ENCODE results near the gene PROCA1. TPM values are rescaled to one million over a fixed set of nuclear protein-coding genes. Genes with fewer than 3 reads are reported as not detected.
"Not testable (repeated sequence)": the region's sequence is repeated elsewhere in the genome, so short reads cannot be mapped to it uniquely, and the experiment has no call there.

PROCA1 gene
- total RNA-seq, 1 donor from 2014 or later, result 12.5 TPM

DNA sequence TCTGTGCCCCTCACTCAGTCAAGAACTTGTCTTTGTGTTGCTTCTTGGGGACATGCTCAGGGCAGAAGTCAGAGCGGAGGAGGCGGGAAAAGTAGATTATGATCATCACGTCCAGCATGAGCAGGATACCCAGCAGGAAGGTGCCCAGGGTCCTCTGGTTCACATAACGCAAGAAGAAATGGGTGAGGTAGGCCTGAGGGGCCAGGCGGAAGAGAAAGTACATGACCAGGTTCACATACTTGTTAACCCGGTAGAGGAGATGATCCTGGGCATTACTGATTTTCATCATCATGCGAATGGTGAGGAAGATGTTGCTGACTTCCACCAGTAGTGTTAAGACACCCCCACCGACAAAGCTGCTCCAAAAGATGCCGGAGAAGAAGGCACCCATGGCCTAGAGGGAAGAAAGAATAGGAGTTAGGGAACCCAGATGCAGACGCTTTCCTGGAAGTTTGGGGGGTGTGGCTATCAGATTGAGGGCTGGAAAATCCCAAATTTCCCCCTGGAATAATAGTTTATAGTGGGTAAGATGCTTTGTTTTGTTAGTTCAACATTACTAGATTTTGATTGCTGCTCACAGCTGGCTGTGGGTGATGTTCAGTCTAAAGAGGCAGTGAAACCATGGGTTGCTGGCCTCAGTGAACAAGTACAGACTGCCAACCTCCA lies 12.9 kb upstream of the PROCA1 start:
- no peak for TF ChIP-seq CTCF (conservative IDR thresholded peaks at IDR 0.05)
- H3K36me3 Mint-ChIP-seq (ENCODE audit: low read depth), result peaks cover 22% of the 10 kb centered on the region
- H3K4me1 Mint-ChIP-seq, result peaks cover 79% of the 10 kb centered on the region

DNA sequence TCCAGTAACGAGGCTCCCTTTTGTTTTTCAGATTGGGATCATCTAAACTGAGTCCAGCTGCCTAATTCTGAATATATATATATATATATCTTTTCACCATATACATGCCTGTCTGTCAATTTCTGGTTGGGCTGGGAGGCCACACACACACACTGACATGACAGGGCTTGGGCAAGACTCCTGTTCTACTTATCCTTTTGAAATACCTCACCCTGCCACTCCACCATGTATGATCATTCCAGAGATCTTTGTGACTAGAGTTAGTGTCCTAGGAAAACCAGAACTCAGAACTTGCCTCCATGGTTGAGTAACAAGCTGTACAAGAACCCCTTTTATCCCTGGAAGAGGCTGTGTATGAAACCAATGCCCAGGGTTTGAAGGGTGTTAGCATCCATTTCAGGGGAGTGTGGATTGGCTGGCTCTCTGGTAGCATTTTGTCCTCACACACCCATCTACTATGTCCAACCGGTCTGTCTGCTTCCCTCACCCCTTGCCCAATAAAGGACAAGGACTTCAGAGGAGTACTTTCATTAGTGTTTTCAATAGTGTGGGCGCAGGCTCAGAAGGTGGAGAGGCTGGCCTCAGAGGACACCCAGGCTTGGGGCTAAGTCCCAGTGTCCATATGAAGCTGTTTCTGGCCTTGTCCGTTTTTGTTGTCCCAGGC lies 12.3 kb upstream of the PROCA1 start:
- Mint-ChIP-seq H3K27me3 (ENCODE audit: low read depth) (peaks cover 31% of the 10 kb centered on the region), H3K4me3 (peak overlapping the region; percentile 100), H3K4me1 (peaks cover 81% of the 10 kb centered on the region), H3K36me3 (ENCODE audit: low read depth) (peaks cover 23% of the 10 kb centered on the region)
- not testable (repeated sequence) for H3K9me3 Mint-ChIP-seq; H3K27ac Mint-ChIP-seq (ENCODE audit: unreplicated experiment); DNase-seq (ENCODE audit: low read depth, low spot score)

More for the DNA sequence above, 12.9 kb upstream of the PROCA1 start:
- no peak overlapping the region for H3K27ac Mint-ChIP-seq (ENCODE audit: unreplicated experiment)
- peaks cover 27% of the 10 kb centered on the region for H3K27me3 Mint-ChIP-seq (ENCODE audit: low read depth)
- peak overlapping the region; percentile 100 for H3K4me3 Mint-ChIP-seq
- DNase-seq (ENCODE audit: low read depth, low spot score), result no peak
- H3K9me3 Mint-ChIP-seq, result no peaks in the 10 kb centered on the region

DNA sequence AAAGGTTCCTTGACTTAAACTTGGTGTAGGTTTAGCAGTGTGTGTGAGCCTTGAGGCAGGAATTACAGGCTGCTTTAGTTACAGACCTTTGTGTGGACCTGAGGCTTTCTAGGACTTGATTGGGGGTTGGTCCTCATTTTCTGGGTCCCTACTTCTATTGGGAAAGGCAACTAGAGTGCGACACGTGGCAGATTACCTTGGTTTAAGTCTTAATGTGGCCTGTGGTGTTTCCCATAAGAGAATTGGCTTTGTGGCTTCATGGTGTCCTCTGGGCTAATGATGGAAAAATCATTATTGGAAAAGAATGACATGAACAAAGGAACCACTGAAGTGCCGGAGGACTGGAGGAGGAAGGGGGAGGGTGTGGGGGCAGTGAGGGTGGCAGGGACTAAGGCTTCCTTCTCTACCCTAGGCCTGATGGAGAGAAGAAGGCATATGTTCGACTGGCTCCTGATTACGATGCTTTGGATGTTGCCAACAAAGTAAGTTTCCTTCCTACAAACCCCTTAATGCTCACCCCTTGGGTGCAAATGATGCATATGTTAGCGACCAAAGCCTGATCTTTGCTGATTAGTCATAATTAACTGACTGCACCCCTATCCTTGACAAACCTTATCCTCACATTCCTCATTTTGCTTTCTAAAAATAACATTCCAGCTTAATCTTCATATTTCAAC lies 11.6 kb upstream of the PROCA1 start:
- TF ChIP-seq CTCF (conservative IDR thresholded peaks at IDR 0.05), result no peak

DNA sequence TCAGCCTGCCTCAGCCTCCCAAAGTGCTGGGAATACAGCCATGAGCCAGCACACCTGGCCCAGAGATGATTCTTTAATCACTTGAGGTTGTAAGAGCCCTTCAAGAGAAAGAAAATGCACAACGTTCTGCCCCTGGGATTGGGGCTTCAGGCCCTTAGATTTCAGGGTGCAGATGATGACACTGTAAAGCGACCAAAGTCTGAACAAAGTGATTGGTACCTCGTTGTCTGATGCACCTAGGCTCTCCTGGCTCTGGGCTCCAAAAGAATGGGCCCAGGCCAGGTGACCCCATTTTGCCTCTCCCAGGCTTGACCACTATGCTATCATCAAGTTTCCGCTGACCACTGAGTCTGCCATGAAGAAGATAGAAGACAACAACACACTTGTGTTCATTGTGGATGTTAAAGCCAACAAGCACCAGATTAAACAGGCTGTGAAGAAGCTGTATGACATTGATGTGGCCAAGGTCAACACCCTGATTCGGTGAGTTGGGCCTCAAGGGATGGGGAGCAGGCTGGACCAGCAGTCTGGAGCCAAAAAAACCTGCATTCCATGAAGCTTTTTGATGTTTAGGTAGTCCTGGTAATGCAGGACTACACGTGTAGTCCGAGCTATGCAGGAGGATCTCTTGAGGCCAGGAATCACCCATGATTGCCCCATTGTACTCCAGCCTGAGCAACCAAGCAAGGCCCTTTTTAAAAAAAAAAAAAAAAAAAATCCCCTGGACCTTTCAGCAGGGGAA lies 10.9 kb upstream of the PROCA1 start:
- no peak for DNase-seq (ENCODE audit: low read depth, low spot score)
- no peak for TF ChIP-seq CTCF (conservative IDR thresholded peaks at IDR 0.05)
- peaks cover 79% of the 10 kb centered on the region for H3K4me1 Mint-ChIP-seq
- peak overlapping the region; percentile 100 for H3K4me3 Mint-ChIP-seq
- H3K27ac Mint-ChIP-seq (ENCODE audit: unreplicated experiment), result no peak overlapping the region
- H3K27me3 Mint-ChIP-seq (ENCODE audit: low read depth), result peaks cover 27% of the 10 kb centered on the region
- peaks cover 23% of the 10 kb centered on the region for H3K36me3 Mint-ChIP-seq (ENCODE audit: low read depth)
- H3K9me3 Mint-ChIP-seq, result no peaks in the 10 kb centered on the region

More for the DNA sequence above, 11.6 kb upstream of the PROCA1 start:
- Mint-ChIP-seq H3K36me3 (ENCODE audit: low read depth) (peaks cover 23% of the 10 kb centered on the region), H3K9me3 (no peaks in the 10 kb centered on the region), H3K27ac (ENCODE audit: unreplicated experiment) (no peak overlapping the region), H3K27me3 (ENCODE audit: low read depth) (peaks cover 31% of the 10 kb centered on the region), H3K4me1 (peaks cover 82% of the 10 kb centered on the region), H3K4me3 (peak overlapping the region; percentile 100)
- no peak for DNase-seq (ENCODE audit: low read depth, low spot score)

- H3K9me3 Mint-ChIP-seq; DNase-seq (ENCODE audit: low read depth, low spot score): not testable (repeated sequence)
- peaks cover 23% of the 10 kb centered on the region for H3K36me3 Mint-ChIP-seq (ENCODE audit: low read depth)
- H3K27ac Mint-ChIP-seq (ENCODE audit: unreplicated experiment), result peak overlapping the region; percentile 98
- H3K4me1 Mint-ChIP-seq, result peaks cover 76% of the 10 kb centered on the region
- peaks cover 16% of the 10 kb centered on the region for H3K27me3 Mint-ChIP-seq (ENCODE audit: low read depth)
- H3K4me3 Mint-ChIP-seq, result peak overlapping the region; percentile 100
Observed at GRCh38 chr17:28720997-28721329, 9.3 kb upstream of the PROCA1 start.

DNA sequence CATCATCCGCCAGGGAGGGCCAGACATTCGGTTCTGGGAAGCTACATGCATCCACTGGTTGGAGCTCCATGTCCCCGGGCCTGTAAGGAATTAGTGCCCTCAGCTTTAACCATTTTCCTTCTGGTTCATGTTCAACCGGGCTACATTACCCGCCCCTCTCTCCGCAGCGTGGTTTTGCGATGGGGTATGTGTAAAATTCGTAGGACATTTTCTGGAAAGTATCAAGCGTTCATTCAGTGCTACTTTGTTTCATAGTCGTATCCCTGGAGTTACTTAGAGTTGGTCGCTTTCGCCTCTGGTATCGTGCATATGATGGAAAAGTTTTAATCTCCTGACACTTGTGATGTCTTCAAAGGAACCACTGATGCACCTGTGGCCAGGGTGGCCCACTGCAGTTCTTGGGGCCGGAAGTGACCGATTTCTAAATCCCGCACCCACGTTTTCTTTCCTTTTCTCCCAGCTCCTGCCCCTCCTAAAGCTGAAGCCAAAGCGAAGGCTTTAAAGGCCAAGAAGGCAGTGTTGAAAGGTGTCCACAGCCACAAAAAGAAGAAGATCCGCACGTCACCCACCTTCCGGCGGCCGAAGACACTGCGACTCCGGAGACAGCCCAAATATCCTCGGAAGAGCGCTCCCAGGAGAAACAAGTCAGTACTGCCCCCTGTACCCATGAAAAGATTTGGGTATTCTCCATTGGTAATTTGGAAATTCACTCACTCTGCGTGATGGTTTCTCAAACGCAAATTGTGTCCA lies 8.7 kb upstream of the PROCA1 start:
- peaks cover 78% of the 10 kb centered on the region for H3K4me1 Mint-ChIP-seq
- peak overlapping the region; percentile 98 for H3K27ac Mint-ChIP-seq (ENCODE audit: unreplicated experiment)
- H3K4me3 Mint-ChIP-seq, result peak overlapping the region; percentile 100
- peaks cover 23% of the 10 kb centered on the region for H3K36me3 Mint-ChIP-seq (ENCODE audit: low read depth)
- peak; percentile 32 for TF ChIP-seq CTCF (conservative IDR thresholded peaks at IDR 0.05)
- no peak for DNase-seq (ENCODE audit: low read depth, low spot score)
- no peaks in the 10 kb centered on the region for H3K9me3 Mint-ChIP-seq
- peaks cover 14% of the 10 kb centered on the region for H3K27me3 Mint-ChIP-seq (ENCODE audit: low read depth)
